Activated CD4-positive, alpha-beta T cell treated with anti-CD3 and anti-CD28 coated beads for 48 hours (primary cell): ENCODE results near the gene IQSEC1.

Experiments
- DNase-seq: peaks from one replicate; pipeline ENCODE4 v3.0.0-alpha.2; 2020

Gene IQSEC1

GRCh38 chr3:13013994-13014754 lies 59.1 kb downstream of the IQSEC1 start:
- DNase-seq = peak; percentile 67

- DNase-seq = no peak
These were observed 59.7 kb downstream of the IQSEC1 start for GRCh38 chr3:13013566-13013965.

DNA sequence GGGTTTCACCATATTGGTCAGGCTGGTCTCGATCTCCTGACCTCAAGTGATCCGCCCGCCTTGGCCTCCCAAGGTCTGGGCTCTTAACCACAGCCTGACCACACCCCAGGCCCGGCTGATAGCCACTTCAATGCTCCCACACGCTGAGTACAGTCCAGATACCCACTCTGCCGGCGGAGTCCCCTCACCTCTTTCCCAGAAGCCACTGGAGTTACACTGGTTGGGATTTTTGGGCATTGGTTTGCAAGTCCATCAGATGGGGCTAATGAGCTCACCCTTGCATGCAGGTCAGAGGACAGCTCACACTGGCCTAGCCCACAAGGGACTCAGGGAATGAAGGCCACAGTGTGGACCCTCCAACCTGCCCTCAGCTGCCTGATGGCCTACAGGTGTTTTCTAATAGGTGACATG lies 60.1 kb downstream of the IQSEC1 start:
- DNase-seq = no peak

DNA sequence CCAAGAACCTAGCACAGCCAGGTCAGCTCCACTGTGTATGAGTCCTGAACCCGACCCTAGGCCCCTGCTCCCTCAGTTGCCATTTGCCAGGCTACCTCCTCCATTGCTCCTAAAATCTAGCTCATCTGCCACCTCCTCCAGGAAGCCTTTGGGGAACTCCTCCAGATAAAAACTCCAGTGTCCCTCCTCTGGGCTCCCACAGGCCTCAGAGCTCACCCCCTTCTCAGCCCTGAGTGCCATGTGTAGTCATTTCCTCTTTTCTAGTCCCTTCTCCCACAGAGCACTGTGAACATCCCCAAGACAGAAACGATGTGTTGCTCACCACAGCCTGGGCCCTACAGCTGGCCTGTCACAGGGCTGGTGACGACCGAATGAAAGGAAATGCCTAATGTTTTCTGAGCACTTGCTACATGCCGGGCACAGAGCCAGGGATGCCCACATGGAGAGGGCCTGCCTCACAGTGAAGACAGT lies 61.0 kb downstream of the IQSEC1 start:
- DNase-seq = peak; percentile 74

DNA sequence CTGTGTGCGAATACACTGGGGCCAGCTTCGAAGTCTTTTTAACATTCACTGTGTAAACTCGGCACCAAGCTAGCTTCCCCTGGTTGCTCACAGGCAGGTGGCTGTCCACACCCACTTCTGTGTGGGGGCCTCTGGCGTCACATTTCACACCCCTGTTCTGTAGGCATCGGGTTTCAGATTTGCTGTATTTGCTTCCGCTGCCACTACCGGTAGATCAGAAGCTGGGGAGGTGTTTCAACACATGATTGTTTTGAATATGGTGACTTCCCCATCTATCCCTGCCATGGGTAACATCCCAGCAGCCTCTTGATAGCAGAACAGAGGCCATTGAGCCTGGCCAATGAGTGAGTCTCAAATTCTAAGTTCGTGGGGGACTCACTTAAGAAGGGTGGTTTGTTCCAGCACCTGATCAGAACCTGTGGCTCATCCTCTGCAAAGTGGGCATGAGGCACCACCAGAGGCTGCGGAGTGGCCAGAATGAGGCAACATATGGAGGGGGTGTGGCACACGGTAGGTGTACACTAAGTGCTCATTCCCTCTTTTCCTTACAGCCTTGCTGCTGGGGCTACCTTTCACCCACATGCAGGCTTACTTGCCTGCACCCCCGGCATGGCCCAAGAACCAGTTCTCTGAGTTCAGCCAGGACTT lies 61.5 kb downstream of the IQSEC1 start:
- DNase-seq = peak; percentile 89

GRCh38 chr3:13010780-13011572 lies 62.3 kb downstream of the IQSEC1 start:
- no peak for DNase-seq

GRCh38 chr3:13009946-13010315 lies 63.3 kb downstream of the IQSEC1 start:
- no peak for DNase-seq

DNA sequence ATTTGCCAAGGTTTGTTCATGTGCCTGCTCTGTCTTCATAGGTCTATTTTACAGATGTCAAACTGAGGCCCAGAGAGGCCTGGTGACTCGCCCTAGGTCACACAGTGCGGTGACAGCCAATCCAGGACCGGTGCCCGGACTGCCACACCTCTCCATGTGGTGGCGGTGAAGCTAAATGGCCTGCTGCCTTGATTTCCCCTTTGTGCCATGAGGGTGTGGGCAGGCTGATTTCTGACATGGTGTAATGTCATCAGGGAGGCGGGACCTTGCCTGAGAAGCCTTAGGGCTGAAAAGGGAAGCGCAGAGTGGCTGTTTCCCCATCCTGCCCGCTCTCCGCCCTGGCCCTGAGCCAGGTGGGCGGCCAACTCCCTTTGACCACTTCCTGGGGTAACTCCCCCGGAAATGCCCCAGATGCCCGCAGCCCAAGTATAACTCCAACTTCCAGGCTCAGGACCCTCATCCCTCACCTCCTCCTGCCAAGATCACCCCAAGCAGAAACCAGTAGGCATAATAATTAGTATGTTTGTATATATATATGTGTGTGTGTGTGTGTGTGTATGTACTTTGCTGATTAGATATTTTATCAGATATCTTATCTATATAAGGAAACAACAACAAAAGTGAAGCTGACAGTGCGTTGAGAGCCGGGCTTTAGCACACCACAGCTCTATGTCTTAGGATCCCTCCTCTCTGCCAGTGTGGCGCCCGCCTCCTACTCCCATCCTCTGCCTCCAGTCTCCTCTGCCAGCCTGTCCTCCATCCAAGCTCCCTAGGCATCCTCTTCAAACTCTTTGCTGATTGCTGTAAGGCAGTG lies 63.9 kb downstream of the IQSEC1 start:
- DNase-seq = peak; percentile 63

DNA sequence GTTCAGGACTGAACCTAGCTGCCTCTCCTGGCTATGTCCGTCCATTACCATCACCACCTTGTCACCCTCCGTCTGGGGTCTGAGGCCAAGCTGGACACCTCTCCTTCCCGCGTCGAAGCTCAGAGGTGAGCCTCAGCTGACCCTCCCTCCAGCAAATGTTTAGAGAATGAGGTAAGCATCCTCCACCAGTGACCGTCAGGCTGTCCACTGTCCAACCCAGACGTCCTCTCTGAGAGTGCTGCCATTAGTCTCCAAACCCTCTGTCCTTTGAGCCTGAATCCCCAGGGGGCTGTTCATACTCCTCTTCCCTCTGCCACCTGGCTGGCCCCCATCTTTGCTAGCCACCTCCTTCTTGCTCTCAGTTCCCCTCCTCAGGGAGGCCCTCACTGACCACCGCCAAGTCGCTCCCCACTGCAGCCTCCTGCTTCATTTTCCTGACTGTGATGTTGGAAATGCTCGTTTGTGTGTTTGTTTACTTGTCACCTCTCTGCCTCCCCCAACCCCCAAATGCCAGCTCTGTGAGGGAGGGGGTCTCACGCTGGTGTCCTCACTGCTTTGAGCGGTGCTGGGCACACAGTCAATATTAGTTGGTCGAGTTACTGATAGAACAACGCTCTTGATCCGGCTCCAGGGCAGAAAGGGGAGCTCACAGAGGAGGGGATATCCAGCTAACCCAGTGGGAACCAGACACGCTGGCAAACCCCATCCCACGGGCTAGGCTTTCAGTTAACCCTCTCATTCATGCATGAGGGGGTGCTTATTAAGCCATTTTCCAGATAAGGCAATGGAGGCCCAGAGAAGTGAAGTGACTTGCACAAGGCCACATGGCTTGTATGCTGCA lies 64.9 kb downstream of the IQSEC1 start:
- no peak for DNase-seq

GRCh38 chr3:13007251-13007941 lies 65.8 kb downstream of the IQSEC1 start:
- DNase-seq = no peak

DNA sequence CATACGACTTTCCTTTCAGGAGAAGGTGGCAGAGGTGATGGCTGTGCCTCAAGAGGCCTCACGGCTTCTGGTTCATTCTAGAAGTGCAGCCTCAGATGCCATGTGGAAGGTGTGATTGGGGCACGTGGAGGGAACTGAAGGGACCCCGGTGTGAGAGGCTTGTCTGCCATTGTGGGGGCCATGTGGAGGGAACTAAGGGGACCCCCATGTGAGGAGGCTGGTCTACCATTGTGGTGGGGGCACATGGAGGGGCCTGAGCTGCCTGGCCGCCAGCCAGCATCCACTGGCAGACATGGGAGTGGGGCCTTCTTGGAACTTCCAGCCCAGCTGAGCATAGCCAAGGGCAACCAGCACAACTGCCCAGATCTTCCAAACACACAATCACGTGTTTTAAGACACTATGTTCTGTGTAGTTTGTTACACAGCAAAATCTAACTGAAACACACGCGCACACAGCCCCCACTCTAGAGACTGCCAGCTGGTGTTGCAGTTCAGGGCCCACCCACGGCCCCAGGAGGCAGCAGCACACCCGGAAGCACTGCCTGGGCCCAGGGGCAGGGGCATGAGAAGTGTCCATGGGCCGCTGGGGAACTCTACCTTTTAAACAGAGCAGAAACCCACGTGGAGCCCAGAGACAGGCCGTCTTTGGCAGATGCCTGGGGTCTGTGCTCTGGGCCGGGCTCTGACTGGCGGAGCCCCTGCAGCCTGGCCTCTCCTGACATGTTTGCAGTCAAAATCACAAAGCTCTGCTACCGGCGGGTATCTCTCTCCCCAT lies 66.8 kb downstream of the IQSEC1 start:
- DNase-seq = no peak

DNA sequence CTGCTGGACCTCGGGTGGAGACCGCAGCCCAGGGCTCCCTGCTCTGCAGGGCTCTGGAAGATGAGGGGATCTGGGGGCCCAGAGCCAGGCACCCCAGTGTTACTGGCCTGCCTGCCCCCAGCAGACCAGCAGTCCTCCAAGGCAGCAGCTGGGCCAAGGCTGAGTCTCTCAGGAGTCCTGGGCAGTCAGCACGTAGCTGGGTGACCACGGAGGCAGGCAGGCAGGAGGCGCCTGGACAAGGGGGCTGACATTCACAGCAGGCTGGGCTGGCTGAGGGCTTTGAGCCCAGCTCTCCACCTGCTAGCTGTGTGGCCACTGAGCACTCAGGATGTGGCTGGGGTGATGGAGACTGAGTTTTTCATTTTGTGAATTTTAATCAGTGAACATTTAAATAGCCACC lies 67.9 kb downstream of the IQSEC1 start:
- no peak for DNase-seq

DNA sequence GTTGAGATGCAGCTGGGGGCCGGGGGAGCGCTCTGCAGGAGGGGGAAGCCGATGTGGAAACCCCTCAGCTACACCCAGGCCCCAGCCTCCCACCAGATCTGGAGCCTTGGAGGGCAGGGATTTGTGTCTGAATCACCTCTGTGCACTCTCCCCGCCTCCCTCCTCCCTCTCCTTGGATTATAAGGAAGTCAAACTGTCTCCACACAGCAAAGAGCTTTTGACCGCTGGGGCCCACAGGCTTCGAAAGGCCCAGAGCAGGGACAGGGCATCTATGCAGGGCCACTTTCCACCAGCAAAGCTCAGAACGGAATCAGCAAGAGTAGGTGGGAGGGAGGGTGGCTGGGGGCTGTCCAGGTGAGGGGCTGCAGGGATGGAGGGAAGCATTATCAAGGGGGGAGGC lies 68.9 kb downstream of the IQSEC1 start:
- DNase-seq = no peak

GRCh38 chr3:13003608-13004007 lies 69.6 kb downstream of the IQSEC1 start:
- DNase-seq = no peak

GRCh38 chr3:13002398-13003124 lies 70.7 kb downstream of the IQSEC1 start:
- no peak for DNase-seq

DNA sequence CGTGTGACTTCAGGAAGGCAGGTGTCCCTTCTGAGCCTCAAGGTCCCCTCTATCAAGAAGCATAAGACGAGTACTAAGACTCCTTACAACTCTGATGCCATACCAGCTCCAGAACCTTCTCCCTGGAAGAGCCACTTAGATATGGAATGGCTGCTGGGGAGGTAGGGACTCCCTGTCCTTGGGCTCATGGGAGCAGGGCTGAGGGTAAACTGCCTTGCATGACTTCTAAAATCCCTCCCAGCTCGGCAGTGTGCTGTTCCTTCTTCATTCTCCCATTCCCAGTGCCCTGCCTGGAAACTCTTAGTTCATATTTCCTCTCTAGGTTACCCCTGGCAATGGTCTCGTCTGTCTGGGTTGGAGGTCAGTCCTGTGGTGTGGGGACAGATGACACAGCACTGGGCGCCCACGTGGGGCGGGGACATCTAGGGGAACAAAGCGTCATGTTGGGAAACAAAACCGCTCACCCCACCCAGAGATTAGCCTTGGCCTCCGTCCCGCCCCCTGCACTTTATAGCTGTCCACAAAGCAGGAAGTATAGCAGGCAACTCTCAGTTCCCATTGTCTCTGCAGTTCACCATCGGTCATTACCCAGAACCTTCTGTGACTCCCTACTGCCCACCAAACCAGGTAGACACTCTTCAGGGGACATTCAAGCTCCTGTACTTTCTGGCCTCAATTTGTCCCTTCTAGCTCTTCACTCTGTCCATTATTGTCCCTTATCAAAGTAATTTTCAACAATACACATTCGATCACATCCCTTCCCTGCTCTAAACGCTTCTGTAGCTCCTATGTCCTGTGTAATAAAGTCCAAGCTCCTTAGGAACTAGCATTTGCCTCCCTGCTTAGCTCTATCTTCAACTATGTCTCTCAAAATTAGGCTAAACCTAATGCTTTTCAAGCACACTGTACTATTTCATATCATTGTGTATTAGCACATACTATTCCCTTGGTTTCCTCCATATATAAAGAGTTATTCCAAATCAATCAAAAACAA lies 73.8 kb downstream of the IQSEC1 start:
- no peak for DNase-seq

- DNase-seq = no peak
These were observed 74.6 kb downstream of the IQSEC1 start for GRCh38 chr3:12998648-12999047.

DNA sequence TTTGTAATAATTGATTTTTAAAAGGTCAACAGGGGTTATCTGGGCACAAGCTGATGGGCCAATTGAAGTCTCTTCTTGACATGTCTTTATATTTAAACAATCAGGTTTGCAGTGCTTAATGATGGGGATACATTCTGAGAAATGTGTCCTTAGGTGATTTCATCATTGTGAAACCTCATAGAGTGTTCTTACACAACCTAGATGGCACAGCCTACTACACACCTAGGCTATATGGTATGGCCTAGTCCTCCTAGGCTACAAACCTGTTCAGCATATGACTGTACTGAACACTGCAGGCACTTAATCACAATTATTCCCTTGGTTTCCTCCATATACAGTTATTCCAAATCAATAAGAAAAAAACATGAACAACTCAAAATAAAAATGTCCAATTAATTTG lies 75.8 kb downstream of the IQSEC1 start:
- no peak for DNase-seq

- no peak for DNase-seq
These were observed 77.1 kb downstream of the IQSEC1 start for GRCh38 chr3:12996181-12996506.
